Ishikawa (cell line): ENCODE results near the gene TMEM8B.

ENCODE experiments used
- CEBPB ChIP-seq: IDR thresholded peaks from 2 replicates; pipeline ENCODE4 v1.6.1; 2012
- CREB1 ChIP-seq: IDR thresholded peaks from 2 replicates; pipeline ENCODE4 v1.6.1; 2012; ENCODE audit warnings: low read depth
- EP300 ChIP-seq: IDR thresholded peaks from 2 replicates; pipeline ENCODE4 v1.6.1; 2012; ENCODE audit warnings: borderline replicate concordance
- NFIC ChIP-seq: IDR thresholded peaks from 2 replicates; pipeline ENCODE4 v1.6.1; 2012
- RAD21 ChIP-seq: IDR thresholded peaks from 2 replicates; pipeline ENCODE4 v1.6.1; 2012; ENCODE audit warnings: low read depth
- REST ChIP-seq: IDR thresholded peaks from 2 replicates; pipeline ENCODE4 v1.6.1; 2012; ENCODE audit warnings: low read depth, mild to moderate bottlenecking
- TAF1 ChIP-seq: IDR thresholded peaks from 2 replicates; pipeline ENCODE4 v1.6.1; 2012; ENCODE audit warnings: low read depth, mild to moderate bottlenecking
- TCF12 ChIP-seq: IDR thresholded peaks from 2 replicates; pipeline ENCODE4 v1.6.1; 2012; ENCODE audit warnings: low read depth
- YY1 ChIP-seq: IDR thresholded peaks from 2 replicates; pipeline ENCODE4 v1.6.1; 2012; ENCODE audit warnings: low read depth

GRCh38 chr9:35795695-35796094, 33.3 kb upstream of the TMEM8B start:
- TF ChIP-seq RAD21 (no peak), CREB1 (no peak), YY1 (no peak), TAF1 (no peak), NFIC (no peak), EP300 (no peak), REST (no peak), CEBPB (no peak), TCF12 (no peak)
